Common myeloid progenitor, CD34-positive (primary cell): Measurements from ENCODE around the gene MMP15.

ENCODE experiments used
- CTCF ChIA-PET: fragments of 350-600 bp; sonication (Branson Sonifier 250); formaldehyde crosslinking; loops from one replicate; lab custom pipeline; 2021; ENCODE audit warnings: antibody characterized with exemption; lab: Charles Lee
- POLR2A ChIA-PET: fragments of 350-600 bp; sonication (Branson Sonifier 250); formaldehyde crosslinking; loops from one replicate; lab custom pipeline; 2021; ENCODE audit warnings: antibody characterized with exemption; lab: Charles Lee
- DNase-seq, 3 donors: peaks; one replicate each; pipeline versions ENCODE4 v3.0.0 to v3.0.0-alpha.2; 2013
- H3K27ac ChIP-seq, 2 experiments: 1 replicate in 1 of 2; 2 replicates in 1 of 2; pipeline ENCODE4 v1.7.0; 2013; ENCODE audit warnings: inconsistent platforms in 2 of 2, low read length in 2 of 2, mild to moderate bottlenecking in 2 of 2, low read depth in 1 of 2, moderate library complexity in 1 of 2; ENCODE audit not compliant: severe bottlenecking in 2 of 2, insufficient read depth in 1 of 2, poor library complexity in 1 of 2
- H3K27me3 ChIP-seq, 5 experiments: replicated peaks in 2 of 5; 1 replicate in 3 of 5; 2 replicates in 2 of 5; pipeline versions ENCODE4 v1.6.1 to v1.7.0; 2013; ENCODE audit warnings: low read length in 4 of 5, mild to moderate bottlenecking in 2 of 5, moderate library complexity in 2 of 5, inconsistent platforms in 1 of 5; ENCODE audit not compliant: insufficient read depth in 5 of 5, control insufficient read depth in 4 of 5
- H3K36me3 ChIP-seq, 4 experiments: 1 replicate in 2 of 4; 2 replicates in 2 of 4; pipeline versions ENCODE4 v1.6.1 to v1.7.0; 2013; ENCODE audit warnings: low read length in 3 of 4, control low read depth in 1 of 4, mild to moderate bottlenecking in 1 of 4; ENCODE audit not compliant: control insufficient read depth in 4 of 4, insufficient read depth in 4 of 4
- H3K4me1 ChIP-seq, 4 experiments: 1 replicate in 3 of 4; 2 replicates in 1 of 4; pipeline versions ENCODE4 v1.6.1 to v1.7.1; 2013; ENCODE audit warnings: low read length in 3 of 4, mild to moderate bottlenecking in 3 of 4, control low read depth in 1 of 4, inconsistent platforms in 1 of 4, moderate library complexity in 1 of 4; ENCODE audit not compliant: control insufficient read depth in 4 of 4, insufficient read depth in 4 of 4; ENCODE audit errors: control extremely low read depth in 1 of 4
- H3K4me3 ChIP-seq, 7 experiments: 1 replicate in 4 of 7; 2 replicates in 3 of 7; pipeline versions ENCODE4 v1.5.1 to v1.7.0; 2013; ENCODE audit warnings: mild to moderate bottlenecking in 7 of 7, low read length in 6 of 7, moderate library complexity in 6 of 7, inconsistent platforms in 2 of 7, low read depth in 2 of 7, control low read depth in 1 of 7; ENCODE audit not compliant: insufficient read depth in 4 of 7, control insufficient read depth in 1 of 7; ENCODE audit errors: extremely low read depth in 1 of 7
- H3K9me3 ChIP-seq, 5 experiments: 1 replicate in 4 of 5; 2 replicates in 1 of 5; pipeline versions ENCODE4 v1.6.1 to v1.7.1; 2013; ENCODE audit warnings: low read length in 4 of 5, mild to moderate bottlenecking in 2 of 5, inconsistent platforms in 1 of 5, low read depth in 1 of 5, moderate library complexity in 1 of 5; ENCODE audit not compliant: control insufficient read depth in 4 of 5, insufficient read depth in 2 of 5; ENCODE audit errors: control extremely low read depth in 1 of 5
- WGBS: methylation state at CpG from one replicate; pipeline ENCODE4 v1.1.5; 2013; ENCODE audit not compliant: insufficient coverage; 5-methylcytosine and 5-hydroxymethylcytosine counted together

Gene MMP15

DNA sequence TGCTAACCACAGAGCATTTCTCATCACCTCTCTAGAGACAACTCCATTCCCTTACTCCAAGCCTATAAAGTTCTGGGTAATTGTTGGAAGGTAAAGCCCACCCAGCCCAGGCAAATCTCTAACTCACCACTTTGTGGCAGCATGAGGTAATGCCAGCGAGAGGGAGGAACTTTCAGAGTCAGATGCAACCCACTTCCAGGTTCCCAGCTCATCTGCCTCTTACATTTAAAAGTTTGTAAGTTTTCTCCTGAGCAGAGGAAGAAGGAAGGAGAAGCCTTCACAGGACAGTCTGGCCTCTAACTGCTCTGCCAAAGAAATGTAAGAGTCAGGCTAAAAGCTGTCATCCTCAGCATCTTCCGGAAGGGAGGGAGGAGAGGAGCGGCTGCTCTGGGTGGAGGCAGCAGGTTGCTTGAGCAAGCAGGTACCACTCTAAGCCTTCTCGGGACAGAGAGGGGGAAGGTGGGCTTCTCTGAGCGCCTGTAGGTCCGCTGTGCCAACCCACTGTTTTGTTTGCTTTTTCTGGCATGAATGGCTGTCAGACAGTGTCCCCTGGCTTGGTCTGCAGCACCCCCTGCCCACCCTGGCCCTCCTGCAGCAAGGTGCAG lies 26.1 kb upstream of the MMP15 start:
- ChIA-PET CTCF (interaction anchor here (1.2 to 7.7 kb wide), 7 partner anchors 8 to 200 kb away, joined by 3 to 61 read pairs (median 4); no protein-coding TSS in a partner anchor), POLR2A (no interaction called here)
- H3K9me3 ChIP-seq = no peaks in the 10 kb centered on the region
- H3K27ac ChIP-seq = peak overlapping the region in 1 of 2 experiments; percentile 68
- peaks cover 0 to 39% (median 23%) of the 10 kb centered on the region in 4 experiments for H3K36me3 ChIP-seq
- H3K4me1 ChIP-seq = peaks cover 4 to 41% (median 30%) of the 10 kb centered on the region in 4 experiments
- peak in 2 of 3 donors; percentile 70 to 71 for DNase-seq
- 3% methylated on average over 5 of the region's 6 CpGs for WGBS
- H3K27me3 ChIP-seq = no peaks in the 10 kb centered on the region
- H3K4me3 ChIP-seq = peak overlapping the region; percentile 59 to 83 (median 71)

GRCh38 chr16:57999971-58000705 lies 25.4 kb upstream of the MMP15 start, which contains the start of gene ZNF319:
Gene ZNF319 (minus strand): TSS chr16:58000672. CDS start chr16:57998265, 2,407 bp downstream.
- Histone ChIP-seq H3K4me3 (peak within 1 kb of the TSS; percentile 70 to 89 (median 80)), H3K27me3 (no peaks in the 10 kb centered on the region), H3K27ac (peak within 1 kb of the TSS; percentile 33 to 77), H3K36me3 (peaks cover 0 to 39% (median 23%) of the 10 kb centered on the region in 4 experiments), H3K9me3 (no peaks in the 10 kb centered on the region), H3K4me1 (peaks cover 4 to 35% (median 24%) of the 10 kb centered on the region in 4 experiments)
- POLR2A ChIA-PET = no interaction called here
- 0% methylated on average over 34 of the region's 95 CpGs for WGBS
- CTCF ChIA-PET = interaction anchor here (1.2 to 7.7 kb wide), 7 partner anchors 9 to 200 kb away, joined by 3 to 61 read pairs (median 5); no protein-coding TSS in a partner anchor
- DNase-seq = no peak

GRCh38 chr16:58000706-58001676 lies 24.6 kb upstream of the MMP15 start, which contains the start of gene USB1:
Gene USB1 (plus strand): TSS chr16:58001407. CDS start chr16:58001484, 77 bp downstream.
- Histone ChIP-seq H3K27me3 (no peaks in the 10 kb centered on the region), H3K36me3 (peaks cover 0 to 34% (median 19%) of the 10 kb centered on the region in 4 experiments), H3K27ac (peak within 1 kb of the TSS in 1 of 2 experiments; percentile 77), H3K4me3 (peak within 1 kb of the TSS; percentile 70 to 89 (median 80)), H3K9me3 (no peaks in the 10 kb centered on the region), H3K4me1 (peaks cover 4 to 35% (median 24%) of the 10 kb centered on the region in 4 experiments)
- peak; percentile 92 to 94 (median 94) for DNase-seq
- ChIA-PET POLR2A (no interaction called here), CTCF (interaction anchor here (0.7 to 7.7 kb wide), 12 partner anchors 10 to 245 kb away, joined by 3 to 61 read pairs (median 4); no protein-coding TSS in a partner anchor)
- WGBS = 0% methylated on average over 68 of the region's 81 CpGs

GRCh38 chr16:58001781-58002415 lies 23.7 kb upstream of the MMP15 start:
- peaks cover 4 to 35% (median 24%) of the 10 kb centered on the region in 4 experiments for H3K4me1 ChIP-seq
- H3K9me3 ChIP-seq = no peaks in the 10 kb centered on the region
- H3K27me3 ChIP-seq = no peaks in the 10 kb centered on the region
- 100% methylated on average over 1 of the region's 10 CpGs for WGBS
- CTCF ChIA-PET = interaction anchor here (0.6 to 7.7 kb wide), 8 partner anchors 9 to 246 kb away, joined by 3 to 61 read pairs (median 5); no protein-coding TSS in a partner anchor
- peak overlapping the region in 6 of 7 experiments; percentile 70 to 89 (median 81) for H3K4me3 ChIP-seq
- no peak overlapping the region for H3K27ac ChIP-seq
- POLR2A ChIA-PET = no interaction called here
- peaks cover 0 to 31% (median 14%) of the 10 kb centered on the region in 4 experiments for H3K36me3 ChIP-seq
- no peak for DNase-seq

DNA sequence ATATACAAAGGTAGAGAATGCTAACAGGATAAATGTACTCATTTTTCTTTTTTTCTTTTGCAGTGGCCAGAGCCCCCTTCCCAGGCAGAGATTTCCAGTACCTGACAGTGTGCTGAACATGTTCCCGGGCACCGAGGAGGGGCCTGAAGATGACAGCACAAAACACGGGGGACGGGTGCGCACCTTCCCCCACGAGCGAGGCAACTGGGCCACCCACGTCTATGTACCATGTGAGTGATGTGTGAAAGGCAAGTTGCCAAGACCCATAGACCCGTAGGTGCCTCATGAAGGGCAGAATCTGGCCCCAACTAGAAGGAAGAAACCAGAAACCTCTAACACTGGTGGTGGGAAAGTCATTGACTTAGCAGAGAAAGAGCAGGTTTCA lies 23.1 kb upstream of the MMP15 start:
- H3K36me3 ChIP-seq = peaks cover 0 to 29% (median 10%) of the 10 kb centered on the region in 4 experiments
- H3K27me3 ChIP-seq = no peaks in the 10 kb centered on the region
- peaks cover 4 to 35% (median 24%) of the 10 kb centered on the region in 4 experiments for H3K4me1 ChIP-seq
- POLR2A ChIA-PET = no interaction called here
- no peak overlapping the region for H3K27ac ChIP-seq
- CTCF ChIA-PET = interaction anchor here (0.6 to 7.7 kb wide), 7 partner anchors 9 to 246 kb away, joined by 3 to 61 read pairs (median 5); no protein-coding TSS in a partner anchor
- DNase-seq = no peak
- no peak overlapping the region for H3K4me3 ChIP-seq
- H3K9me3 ChIP-seq = no peaks in the 10 kb centered on the region
- WGBS = 92% methylated on average over 8 of the region's 9 CpGs

DNA sequence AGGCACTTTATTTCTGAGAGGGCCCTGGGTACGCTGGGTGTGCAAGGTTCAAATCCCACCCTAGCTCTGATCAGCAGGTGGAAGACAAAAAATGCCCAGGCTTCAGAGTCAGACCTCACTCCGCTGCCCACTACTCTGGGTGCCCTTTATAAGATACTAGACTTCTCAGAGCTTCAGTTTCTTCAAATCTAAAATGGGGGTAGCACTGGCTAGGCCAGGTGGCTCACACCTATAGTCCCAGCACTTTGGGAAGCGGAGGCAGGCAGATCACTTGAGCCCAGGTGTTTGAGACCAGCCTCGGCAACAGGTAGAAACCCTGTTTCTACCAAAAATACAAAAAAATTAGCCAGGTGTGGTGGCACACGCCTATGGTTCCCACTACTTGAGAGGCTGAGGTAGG lies 22.6 kb upstream of the MMP15 start:
- Histone ChIP-seq H3K4me1 (peaks cover 4 to 35% (median 24%) of the 10 kb centered on the region in 4 experiments), H3K27me3 (no peaks in the 10 kb centered on the region), H3K4me3 (no peak overlapping the region), H3K9me3 (no peaks in the 10 kb centered on the region), H3K36me3 (peaks cover 0 to 24% (median 8%) of the 10 kb centered on the region in 4 experiments), H3K27ac (no peak overlapping the region)
- 97% methylated on average over 5 of the region's 5 CpGs for WGBS
- DNase-seq = no peak
- POLR2A ChIA-PET = no interaction called here
- CTCF ChIA-PET = interaction anchor here (0.7 to 7.7 kb wide), 4 partner anchors 16 to 120 kb away, joined by 4 to 61 read pairs (median 18); no protein-coding TSS in a partner anchor
